GM21526 (cell line): ENCODE results near the gene ATP13A4.

Experiments used
- ATAC-seq: cut with Tn5 transposase; IDR thresholded peaks from one replicate; pipeline ENCODE4 v1.9.1; 2021; ENCODE audit warnings: moderate library complexity; ENCODE audit not compliant: unreplicated experiment, low FRiP score

ATP13A4 gene

GRCh38 chr3:193554811-193555210, at the start of gene ATP13A4:
Gene ATP13A4 (minus strand): TSS chr3:193554895. CDS start chr3:193554799, 96 bp downstream.
- ATAC-seq, result no peak

GRCh38 chr3:193599393-193599792, 44.7 kb upstream of the ATP13A4 start:
- no peak for ATAC-seq

GRCh38 chr3:193598202-193598601, 43.5 kb upstream of the ATP13A4 start:
- ATAC-seq, result no peak

GRCh38 chr3:193595939-193596487, 41.3 kb upstream of the ATP13A4 start:
- no peak for ATAC-seq

- ATAC-seq, result no peak
Measured at GRCh38 chr3:193594946-193595689, 40.4 kb upstream of the ATP13A4 start.

- ATAC-seq, result peak; percentile 17
Measured at GRCh38 chr3:193593668-193594030, 39.0 kb upstream of the ATP13A4 start.

- peak; percentile 97 for ATAC-seq
Measured at GRCh38 chr3:193592841-193593667, 38.4 kb upstream of the ATP13A4 start, which contains the start of gene OPA1. Gene OPA1 (plus strand): TSS chr3:193593208. CDS start chr3:193593378, 170 bp downstream.

- no peak for ATAC-seq
Measured at GRCh38 chr3:193590088-193590856, 35.6 kb upstream of the ATP13A4 start.

- no peak for ATAC-seq
Measured at GRCh38 chr3:193589616-193590015, 34.9 kb upstream of the ATP13A4 start.

GRCh38 chr3:193589129-193589528, 34.4 kb upstream of the ATP13A4 start:
- ATAC-seq, result no peak

- no peak for ATAC-seq
Measured at GRCh38 chr3:193586526-193586925, 31.8 kb upstream of the ATP13A4 start.

GRCh38 chr3:193585530-193585929, 30.8 kb upstream of the ATP13A4 start:
- ATAC-seq, result no peak

GRCh38 chr3:193574488-193575070, 19.9 kb upstream of the ATP13A4 start:
- no peak for ATAC-seq

- ATAC-seq, result no peak
Measured at GRCh38 chr3:193573403-193574191, 18.9 kb upstream of the ATP13A4 start.

- ATAC-seq, result peak; percentile 91
Measured at GRCh38 chr3:193572426-193572908, 17.8 kb upstream of the ATP13A4 start.

- no peak for ATAC-seq
Measured at GRCh38 chr3:193569119-193569518, 14.4 kb upstream of the ATP13A4 start.

- ATAC-seq, result no peak
Measured at GRCh38 chr3:193564012-193564411, 9.3 kb upstream of the ATP13A4 start.

- no peak for ATAC-seq
Measured at GRCh38 chr3:193563426-193563825, 8.7 kb upstream of the ATP13A4 start.

- ATAC-seq, result no peak
Measured at GRCh38 chr3:193560870-193561269, 6.2 kb upstream of the ATP13A4 start.
